PC-9 (cell line): ENCODE measurements around the gene EFTUD2.

Experiments used
- CTCF ChIP-seq: fragments of 200-600 bp; sonication (generic); conservative IDR thresholded peaks from 2 replicates; pipeline ENCODE4 v1.6.1; 2017; ENCODE audit warnings: mixed run types, antibody characterized with exemption, mild to moderate bottlenecking, moderate library complexity
- EZH2 ChIP-seq: fragments of 200-600 bp; sonication (generic); IDR thresholded peaks from 2 replicates; pipeline ENCODE4 v1.8.0; 2017; ENCODE audit warnings: antibody characterized with exemption, low read depth

GRCh38 chr17:44848961-44849489 is 50.2 kb downstream of the EFTUD2 start:
- TF ChIP-seq CTCF, result no peak
- no peak for TF ChIP-seq EZH2
